ENCODE measurements around the gene HOXB3.
"Not testable (repeated sequence)": the region's sequence is repeated elsewhere in the genome, so short reads cannot be mapped to it uniquely, and the experiment has no call there.

- TF ChIP-seq CTCF (conservative IDR thresholded peaks at IDR 0.05 in 1 of 2, IDR thresholded peaks at IDR 0.05 in 1 of 2; ENCODE audit: low read depth in 1 of 2, low read length in 2 of 2); EZH2 (IDR thresholded peaks at IDR 0.05; ENCODE audit: low read length, missing control alignments): not testable (repeated sequence)
These were observed 54.1 kb downstream of the HOXB3 start for GRCh38 chr17:48535793-48536559.

Measured in fibroblast of lung (primary cell).